ENCODE results near the gene CDKN1A. TPM values are rescaled to one million over a fixed set of nuclear protein-coding genes. Genes with fewer than 3 reads are reported as not detected.
"Not testable (repeated sequence)": the region's sequence is repeated elsewhere in the genome, so short reads cannot be mapped to it uniquely, and the experiment has no call there.

CDKN1A gene
- total RNA-seq, 1 experiment from 2014 or later, result 142 TPM

DNA sequence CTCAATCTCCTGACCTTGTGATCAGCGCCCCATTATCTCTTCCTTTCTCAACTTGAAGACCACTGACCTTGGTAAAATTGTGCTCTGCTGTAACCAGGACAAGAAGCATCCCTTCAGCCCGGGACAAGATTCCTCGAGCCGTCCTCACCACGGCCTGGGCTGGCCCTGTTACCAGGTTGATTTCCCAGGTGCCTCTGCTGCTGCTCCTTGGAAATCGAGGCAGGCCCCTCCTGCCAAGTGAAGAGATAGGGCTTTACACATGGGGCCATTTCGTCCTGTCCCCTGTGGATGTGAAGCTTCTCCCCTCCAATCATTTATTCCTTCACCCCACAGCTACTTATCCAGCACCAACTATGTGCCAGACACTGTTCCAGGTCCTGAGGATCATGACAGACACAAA lies 40.6 kb downstream of the CDKN1A start:
- no peak for DNase-seq (ENCODE audit: low spot score)

DNA sequence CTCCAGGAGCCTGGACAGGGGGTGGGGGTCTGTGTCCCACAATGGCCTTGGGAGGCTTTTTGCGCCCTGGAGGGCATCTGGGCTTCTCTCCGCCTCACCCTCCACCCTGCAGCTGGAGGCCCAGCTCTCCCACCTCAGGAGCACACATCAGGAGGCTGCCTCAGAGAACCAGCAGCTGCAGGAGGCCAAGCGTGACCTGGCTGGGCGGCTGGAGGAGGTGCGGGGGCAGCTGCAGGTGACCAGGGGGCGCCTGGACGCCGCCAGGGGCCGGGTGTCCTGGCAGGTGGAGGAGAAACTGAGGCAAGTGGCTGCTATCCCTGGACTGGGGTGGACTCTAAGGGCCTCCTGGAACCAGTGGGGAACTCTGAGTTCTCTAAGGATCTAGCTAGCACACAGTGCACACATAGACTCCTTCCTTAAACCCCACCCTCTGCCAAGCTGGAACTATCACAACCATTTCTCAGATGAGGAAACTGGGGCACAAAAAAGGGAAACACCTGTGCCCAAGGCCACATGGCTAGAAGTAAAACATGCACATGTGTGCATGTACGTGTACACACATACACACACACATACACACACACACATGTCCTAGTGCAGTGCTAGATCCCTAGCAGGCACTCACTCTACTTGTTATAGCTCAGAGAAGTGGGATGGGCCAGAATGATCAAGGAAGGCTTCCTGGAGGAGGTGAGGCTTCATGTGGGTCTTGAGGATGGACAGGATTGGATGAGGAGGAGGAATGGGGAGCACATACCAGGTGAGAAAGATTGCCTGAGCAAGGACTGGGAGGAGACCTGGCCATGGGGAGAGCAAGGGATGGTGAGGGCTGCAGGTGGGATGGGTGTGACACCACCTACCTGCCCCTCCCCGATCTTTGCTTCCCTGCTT lies 42.0 kb downstream of the CDKN1A start:
- no peak for DNase-seq (ENCODE audit: low spot score)

DNA sequence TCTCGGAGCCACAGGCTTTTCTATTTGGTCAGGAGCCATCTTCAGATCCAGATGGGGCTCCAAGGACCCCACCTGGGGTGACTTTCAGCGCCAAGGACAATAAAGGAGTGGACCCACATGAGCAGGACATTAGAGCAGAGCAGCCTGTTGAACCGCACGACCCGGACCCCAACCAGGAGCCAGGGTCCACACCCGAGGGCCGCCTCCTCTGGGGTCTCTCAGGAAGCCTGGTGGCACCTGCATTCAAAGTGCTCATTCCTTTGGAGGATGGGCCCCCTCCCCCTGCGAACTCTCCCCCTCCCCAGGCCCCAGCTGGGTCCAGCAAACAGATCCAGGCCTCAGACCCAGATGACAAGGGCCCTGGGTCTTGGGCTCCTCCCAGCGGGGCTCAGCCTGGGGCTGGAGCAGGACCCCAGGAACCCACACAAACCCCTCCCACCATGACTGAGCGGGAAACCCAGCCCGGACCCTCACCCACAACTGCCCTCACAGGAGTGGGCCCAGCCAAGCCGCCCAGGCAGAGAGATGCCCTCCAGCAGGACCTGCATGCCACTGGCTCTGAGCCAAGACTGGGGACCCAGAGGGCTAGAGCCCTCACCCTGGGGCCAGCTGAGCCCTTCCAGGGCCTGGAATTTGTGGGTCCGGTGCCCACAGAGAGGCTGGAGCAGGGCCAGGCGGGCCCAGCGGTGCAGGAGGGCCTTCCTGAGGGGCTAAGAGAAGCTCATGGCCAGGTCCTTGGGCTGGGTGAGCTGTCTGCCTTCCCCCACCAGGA lies 43.0 kb downstream of the CDKN1A start:
- no peak for DNase-seq (ENCODE audit: low spot score)

DNA sequence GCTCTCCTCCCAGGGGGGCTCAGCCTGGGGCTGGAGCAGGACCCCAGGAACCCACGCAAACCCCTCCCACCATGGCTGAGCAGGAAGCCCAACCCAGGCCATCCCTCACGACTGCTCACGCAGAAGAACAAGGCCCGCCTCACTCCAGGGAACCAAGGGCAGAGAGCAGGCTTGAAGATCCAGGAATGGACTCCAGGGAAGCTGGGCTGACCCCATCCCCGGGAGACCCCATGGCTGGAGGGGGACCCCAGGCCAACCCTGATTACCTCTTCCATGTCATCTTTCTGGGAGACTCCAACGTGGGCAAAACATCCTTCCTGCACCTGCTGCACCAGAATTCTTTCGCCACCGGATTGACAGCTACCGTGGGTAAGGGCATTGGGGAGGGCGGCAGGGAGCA lies 43.9 kb downstream of the CDKN1A start:
- no peak for DNase-seq (ENCODE audit: low spot score)

DNA sequence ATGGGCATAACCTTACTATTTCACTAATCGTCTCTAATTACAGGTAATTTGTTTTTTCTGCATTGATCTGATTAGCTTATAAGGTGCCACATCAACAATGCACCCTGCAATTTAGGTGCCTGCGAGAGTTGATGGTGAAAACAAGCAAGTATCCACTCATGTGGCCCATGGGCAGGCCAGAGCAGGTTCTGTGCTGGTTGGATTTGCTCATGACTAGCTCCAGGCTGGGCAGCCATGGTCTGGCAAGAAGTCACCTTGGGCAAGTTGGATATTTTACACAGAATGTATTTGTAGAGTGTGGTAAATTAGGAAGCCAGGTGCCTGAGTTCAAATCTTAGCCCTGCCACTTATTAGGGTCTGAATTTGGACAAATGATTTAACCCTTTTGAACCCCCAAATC lies 44.4 kb downstream of the CDKN1A start:
- no peak for DNase-seq (ENCODE audit: low spot score)

DNA sequence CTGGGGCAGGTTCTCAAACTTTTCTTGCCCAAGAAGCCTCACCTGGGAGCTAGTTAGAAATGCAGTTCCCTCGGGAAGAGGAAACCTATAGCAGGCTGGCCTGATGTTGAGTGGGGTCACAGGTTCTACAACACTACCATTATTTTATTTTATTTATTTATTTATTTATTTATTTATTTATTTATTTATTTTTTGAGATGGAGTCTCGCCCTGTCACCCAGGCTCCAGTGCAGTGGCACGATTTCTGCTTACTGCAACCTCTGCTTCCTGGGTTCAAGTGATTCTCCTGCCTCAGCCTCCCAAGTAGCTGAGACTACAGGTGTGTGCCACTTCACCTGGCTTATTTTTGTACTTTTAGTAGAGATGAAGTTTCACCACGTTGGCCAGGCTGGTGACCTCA lies 45.5 kb downstream of the CDKN1A start:
- DNase-seq (ENCODE audit: low spot score), result not testable (repeated sequence)

DNA sequence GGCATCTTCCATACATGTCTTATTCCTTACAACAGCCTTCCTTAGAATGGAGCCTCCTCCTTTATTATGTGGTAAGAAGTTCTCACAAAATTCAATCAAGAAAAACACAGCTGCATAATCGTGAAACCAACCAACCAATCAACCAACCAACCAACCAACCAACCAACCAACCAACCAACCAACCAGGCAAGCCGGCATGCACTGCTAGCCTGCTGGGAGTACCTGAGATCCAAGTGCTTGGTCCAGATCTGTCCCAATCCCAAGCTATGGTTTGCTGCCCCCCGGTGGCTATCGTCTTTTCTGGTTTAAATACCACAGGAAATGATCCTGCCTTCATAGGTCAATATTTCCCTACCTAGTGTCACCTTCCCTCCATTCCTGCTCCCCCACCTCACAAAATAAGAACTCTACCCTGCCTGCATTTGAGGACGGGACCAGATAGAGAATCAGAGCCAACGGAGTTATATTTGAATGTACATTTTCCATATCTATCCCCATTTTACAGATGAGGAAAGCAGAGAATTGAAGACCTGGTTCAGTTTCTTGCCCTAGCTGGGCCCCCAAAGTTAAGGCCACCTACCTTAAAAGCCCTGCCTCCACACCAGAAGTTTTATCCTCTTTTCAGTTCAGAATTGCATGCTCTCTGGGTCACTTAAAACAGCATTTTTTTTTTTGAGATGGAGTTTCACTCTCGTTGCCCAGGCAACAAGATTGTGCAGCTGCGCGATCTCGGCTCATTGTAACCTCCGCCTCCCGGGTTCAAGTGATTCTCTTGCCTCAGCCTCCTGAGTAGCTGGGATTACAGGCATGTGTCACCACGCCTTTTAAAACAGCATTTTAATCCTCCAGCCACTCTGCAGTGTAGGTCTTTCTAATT lies 46.2 kb downstream of the CDKN1A start:
- DNase-seq (ENCODE audit: low spot score), result peak; percentile 59

DNA sequence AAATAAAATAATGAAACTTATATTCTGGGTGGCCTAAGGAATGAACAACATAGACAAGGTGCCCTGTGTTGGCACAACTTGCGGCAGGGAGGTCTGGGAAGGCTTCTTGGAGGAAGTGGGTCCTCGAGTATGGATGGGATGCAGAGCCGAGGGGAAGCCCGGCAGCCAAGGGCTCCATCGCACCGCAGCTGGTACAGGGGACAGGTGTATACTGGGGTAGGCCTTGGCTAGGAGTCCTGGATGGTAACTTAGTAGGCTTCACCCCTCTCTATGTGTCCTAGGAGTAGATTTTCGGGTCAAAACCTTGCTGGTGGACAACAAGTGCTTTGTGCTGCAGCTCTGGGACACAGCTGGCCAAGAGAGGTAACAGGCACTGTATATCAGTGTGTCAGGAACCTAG lies 47.1 kb downstream of the CDKN1A start:
- no peak for DNase-seq (ENCODE audit: low spot score)

DNA sequence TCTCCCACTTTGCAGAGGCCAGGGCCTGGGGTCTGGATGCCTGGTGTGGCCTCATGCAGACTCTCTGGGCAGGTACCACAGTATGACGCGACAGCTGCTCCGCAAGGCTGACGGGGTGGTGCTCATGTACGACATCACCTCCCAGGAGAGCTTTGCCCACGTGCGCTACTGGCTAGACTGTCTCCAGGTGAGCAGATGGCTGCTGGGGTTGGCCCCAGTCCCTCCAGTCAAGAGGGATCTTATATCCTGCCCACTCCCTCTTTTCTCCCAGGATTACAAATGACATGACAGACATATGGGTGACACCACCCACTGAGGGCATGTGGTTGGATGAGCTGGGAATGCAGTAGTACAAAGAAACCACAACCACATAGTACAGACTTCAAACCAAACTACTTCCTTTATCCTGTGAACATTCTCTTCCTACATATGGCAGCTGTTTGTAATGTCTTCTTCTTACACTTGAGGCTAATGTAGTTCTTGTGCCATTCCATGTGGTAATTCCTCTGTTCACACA lies 49.0 kb downstream of the CDKN1A start:
- peak; percentile 51 for DNase-seq (ENCODE audit: low spot score)

DNA sequence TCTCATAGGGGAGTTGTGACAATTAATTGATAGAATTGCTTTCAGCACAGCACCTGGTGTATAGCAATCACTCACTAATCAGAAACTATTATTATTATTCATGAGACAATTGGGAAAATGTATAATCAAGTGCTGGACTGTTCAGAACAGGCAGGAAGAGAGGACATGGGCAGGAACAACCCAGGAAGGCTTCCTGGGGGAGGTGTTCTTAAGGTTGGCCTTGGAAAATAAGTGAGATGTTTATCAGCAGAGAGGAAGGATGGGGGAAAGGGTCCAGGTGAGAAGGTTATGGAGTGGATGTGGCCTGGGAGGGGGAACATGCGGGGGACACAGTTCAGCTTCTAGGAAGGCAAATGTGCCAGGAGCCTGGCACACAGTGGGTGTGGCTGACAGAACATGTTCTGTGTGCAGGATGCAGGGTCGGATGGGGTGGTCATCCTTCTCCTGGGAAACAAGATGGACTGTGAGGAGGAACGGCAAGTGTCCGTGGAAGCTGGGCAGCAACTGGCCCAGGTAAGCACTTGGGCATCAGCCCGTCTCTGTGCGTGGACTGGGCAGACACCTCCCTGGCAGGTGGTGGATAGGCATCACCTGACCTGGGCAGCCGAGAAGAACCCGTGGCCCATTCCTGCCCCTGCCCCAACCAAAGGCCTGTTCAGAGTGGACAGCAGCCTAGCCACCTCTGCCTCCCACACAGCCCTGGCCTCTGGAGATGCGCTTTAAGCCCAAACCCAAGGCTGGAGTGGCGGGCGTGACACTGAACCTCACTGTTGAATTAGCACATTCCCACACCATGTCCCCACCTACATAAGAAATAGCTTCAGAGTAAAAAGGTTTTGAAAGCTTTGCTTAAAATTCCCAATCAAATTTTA lies 50.0 kb downstream of the CDKN1A start:
- no peak for DNase-seq (ENCODE audit: low spot score)

DNA sequence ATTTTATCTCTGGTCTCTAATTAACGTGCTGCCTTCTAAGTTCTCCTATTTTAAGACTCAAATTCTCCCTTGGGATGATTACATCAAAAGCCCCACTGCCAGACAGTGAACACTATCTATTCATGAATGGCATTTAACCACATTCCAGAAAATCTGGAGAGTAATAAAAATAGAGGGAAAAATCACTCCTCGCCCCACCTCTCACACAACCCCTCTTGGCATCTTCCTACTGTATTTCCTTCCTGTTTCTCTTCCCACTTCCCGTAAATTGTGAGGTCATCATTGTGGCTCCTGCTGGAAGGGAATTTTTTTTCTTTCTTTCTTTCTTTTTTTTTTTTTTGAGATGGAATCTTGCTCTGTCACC lies 50.6 kb downstream of the CDKN1A start:
- DNase-seq (ENCODE audit: low spot score), result peak; percentile 34

DNA sequence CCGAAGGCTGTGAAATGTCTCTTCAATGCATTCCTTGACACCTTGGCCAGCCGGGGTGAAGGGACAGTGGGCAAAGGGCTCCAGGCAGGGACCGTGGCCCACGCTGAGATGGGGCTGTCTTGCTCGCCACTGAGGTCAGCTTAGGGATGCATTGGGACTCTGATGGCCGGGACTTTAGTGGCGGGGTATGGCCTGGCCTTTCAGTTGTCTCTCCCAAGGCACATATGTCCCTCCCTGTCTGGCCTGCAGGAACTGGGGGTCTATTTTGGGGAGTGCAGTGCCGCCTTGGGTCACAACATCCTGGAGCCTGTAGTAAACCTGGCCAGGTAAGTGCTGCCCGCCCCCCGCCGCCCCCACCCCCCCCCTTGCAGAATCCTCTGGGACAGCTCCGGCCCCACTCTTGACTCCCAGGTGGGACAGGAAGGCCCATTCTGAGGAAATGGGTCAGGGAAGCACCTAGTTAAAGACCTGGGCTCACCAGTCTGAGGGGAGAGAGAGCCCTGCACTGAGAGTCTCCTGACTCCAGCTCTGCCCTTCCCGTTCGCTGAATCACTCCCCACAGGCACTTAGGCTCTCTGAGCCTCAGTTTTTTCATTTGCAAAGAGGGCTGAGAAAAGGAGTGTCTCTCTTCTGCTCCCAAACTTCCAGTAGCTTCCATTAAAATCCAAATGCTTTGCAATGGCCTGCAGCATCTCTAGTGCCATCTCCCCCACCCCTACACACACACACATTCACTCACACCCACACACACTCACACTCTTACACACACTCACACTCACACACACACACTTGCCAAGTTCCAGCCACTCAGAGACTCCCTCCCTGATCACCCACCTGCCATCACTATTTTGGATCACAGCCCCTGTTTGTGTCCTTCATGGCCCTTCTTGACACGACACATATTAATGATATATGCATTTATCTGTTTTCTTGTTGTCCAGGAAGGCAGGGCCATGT lies 52.2 kb downstream of the CDKN1A start:
- no peak for DNase-seq (ENCODE audit: low spot score)

DNA sequence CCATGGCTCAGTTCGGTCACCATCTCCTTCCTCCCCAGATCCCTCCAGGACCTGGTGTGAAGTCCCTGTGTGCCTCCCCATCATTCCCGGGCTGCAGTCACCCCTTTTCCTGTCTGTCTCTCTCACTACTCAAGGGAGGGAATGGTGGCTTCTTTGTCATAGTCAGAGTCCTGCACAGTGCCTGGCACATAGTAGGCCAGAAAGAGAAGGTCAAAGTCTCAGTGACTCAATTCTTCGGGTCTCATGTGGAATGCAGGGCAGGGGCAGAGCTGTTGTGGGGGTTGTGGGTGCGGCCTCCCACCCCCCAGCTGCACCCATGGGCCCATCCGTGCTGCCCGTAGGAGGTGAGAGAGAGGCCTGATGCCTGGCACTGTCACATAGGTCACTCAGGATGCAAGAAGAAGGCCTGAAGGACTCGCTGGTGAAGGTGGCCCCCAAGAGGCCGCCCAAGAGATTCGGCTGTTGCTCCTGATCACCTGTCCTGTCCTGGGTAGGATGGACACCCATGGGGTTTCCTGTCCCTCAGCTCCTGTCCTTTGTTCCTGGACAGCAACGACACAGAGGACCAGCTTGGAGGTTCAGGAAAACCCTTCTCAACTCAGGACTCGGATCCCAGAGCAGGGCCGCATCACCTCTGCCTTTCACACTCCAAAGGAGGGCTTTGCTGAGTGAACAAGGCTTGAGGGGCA lies 53.3 kb downstream of the CDKN1A start:
- no peak for DNase-seq (ENCODE audit: low spot score)

DNA sequence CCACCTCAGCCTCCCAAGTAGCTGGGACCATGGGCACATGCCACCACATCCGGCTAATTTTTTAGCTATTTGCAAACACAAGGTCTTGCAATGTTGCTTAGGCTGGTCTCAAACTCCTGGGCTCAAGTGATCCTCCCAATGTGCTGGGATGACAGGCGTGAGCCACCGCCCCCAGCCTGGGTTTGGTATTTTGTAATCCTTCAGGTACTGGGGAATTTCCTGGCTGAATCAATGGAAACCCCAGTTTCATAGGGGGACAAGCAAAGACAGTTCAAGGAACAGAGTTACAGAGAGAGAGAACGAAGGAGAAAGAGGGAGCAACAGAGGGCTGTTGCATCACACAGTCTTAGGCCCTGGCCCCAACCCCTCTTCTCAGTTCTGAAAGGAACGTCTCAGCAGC lies 54.8 kb downstream of the CDKN1A start:
- no peak for DNase-seq (ENCODE audit: low spot score)

DNA sequence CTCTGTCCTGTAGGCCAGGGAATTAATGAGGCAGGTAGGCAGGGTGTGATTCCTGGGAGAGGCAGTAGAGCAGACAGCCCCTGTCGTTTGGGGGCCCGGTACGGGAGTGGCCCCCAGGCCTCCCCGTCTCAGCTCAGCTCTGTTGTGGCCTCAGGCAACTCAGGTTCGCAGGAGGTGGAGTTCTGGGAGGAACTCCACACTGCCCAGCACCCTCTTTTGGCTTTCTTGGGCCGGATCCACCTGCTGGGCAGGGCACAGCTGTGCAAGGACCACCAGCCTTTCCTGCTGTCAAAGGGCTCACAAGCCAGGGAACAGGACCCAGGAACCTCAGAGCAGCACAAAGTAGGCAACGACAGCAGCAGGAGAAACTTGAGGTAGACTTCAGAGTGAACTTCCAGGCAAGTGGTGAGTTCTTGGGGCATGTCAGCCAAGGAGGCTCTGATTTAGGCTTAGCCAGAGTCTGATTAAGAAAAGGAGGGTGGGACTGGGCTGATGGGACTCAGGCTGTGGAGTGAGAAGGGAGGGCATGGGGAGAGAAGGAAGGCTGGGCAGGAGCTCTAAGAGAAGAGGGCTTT lies 56.1 kb downstream of the CDKN1A start:
- no peak for DNase-seq (ENCODE audit: low spot score)

DNA sequence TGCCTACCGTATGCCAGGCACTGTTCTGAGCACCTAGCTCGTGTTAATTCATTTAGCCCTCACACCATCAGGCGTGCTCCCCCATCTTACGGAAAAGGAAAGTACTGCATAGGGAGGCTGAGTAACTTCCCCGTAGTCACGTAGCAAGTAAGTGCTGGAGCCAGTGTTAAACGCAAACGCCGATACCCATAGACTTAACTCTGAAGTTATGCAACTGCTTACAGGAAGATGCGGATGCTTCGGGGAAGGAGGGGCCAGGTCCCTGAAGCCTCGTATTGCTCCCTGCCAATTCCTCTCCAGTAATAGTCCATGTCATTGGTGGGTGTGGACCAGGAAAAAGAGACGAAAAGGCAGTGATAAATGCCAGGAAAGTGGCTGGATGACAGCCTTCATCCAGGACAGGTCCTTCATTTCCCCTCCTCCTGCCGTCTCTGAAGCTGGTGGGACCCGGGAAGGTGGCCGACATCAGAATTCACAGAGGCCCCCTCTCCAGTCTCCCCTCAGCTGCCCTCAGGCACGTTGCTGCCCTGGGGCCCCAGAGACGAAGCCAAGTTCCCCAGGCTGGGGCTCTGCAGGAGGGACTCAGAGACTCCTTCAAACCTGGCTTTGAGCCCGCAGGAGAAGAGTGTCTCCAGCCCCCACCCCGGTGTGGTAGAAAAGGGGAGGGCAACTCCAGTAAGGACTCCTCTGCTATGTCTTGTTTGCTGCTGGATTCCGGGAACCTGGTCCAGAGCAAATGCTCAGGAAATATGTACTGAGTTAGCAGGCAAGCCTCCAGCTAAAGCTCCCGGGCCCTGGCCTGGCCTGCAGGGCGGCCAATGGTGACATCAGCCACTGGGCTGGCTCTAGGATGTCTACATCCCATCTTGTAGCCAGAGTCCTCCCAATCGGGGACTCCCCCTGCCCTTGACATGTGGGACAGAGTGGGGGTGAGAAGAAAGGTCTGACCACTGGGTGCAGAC lies 56.9 kb downstream of the CDKN1A start:
- no peak for DNase-seq (ENCODE audit: low spot score)

All from H4 (cell line).